ENCODE data around the gene GLT1D1.

GLT1D1 gene

GRCh38 chr12:128818065-128819022, 34.9 kb upstream of the GLT1D1 start:
- DNase-seq (ENCODE audit: extremely low read depth, insufficient read length), result no peak
- TF ChIP-seq CTCF (IDR thresholded peaks at IDR 0.05; ENCODE audit: insufficient read depth, low read length, poor library complexity, severe bottlenecking), result no peak
- Histone ChIP-seq H3K27me3 (replicated peaks; ENCODE audit: control insufficient read depth, insufficient read depth, low read length) (no peaks in the 10 kb centered on the region), H3K36me3 (ENCODE audit: control insufficient read depth, insufficient read depth, low read length) (peaks cover 6% of the 10 kb centered on the region), H3K4me3 (replicated peaks; ENCODE audit: low read depth, low read length) (peak overlapping the region; percentile 31)

DNA sequence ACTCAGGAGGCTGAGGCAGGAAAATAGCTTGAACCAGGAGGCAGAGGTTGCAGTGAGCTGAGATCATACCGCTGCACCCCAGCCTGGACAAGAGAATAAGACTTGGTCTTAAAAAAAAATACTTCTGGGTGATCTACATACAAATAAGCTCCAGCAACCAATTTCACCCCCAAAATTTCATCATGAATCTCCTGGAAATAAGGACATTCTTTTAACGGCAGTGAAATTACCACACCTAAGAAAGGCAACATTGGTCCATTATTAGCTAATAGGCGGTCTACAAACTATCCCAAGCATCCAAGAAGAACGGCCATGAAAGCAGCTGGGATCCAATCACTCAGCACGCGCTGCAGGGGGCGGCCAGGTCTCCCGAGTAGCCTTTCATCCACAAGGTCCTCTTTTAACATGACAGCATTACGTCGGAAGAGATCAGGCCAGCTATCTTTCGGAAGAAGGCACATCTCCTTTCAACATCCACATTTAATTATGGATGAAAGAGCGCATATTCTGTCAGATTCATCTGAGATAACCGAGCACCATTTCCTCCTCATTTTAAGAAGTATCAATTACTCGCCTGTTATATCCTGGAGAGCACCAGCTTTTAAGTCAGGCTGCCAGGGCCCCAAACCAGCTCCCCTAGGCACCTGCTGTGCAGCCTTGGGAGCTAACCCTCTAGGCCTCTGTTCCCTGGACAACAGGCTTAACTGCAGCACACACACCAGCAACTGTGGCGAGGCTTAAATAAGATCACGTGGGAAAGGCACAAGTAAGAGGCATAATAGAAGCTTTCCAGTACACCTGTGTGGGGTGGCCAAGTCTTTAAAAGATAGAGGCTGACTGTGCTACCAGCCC, 33.8 kb upstream of the GLT1D1 start:
- no peak for DNase-seq (ENCODE audit: extremely low read depth, insufficient read length)
- Histone ChIP-seq H3K27me3 (replicated peaks; ENCODE audit: control insufficient read depth, insufficient read depth, low read length) (no peaks in the 10 kb centered on the region), H3K36me3 (ENCODE audit: control insufficient read depth, insufficient read depth, low read length) (peaks cover 5% of the 10 kb centered on the region), H3K4me3 (replicated peaks; ENCODE audit: low read depth, low read length) (peak overlapping the region; percentile 54)
- no peak for TF ChIP-seq CTCF (IDR thresholded peaks at IDR 0.05; ENCODE audit: insufficient read depth, low read length, poor library complexity, severe bottlenecking)

GRCh38 chr12:128820253-128820652, 33.0 kb upstream of the GLT1D1 start:
- no peak for DNase-seq (ENCODE audit: extremely low read depth, insufficient read length)
- Histone ChIP-seq H3K4me3 (replicated peaks; ENCODE audit: low read depth, low read length) (peak overlapping the region; percentile 54), H3K36me3 (ENCODE audit: control insufficient read depth, insufficient read depth, low read length) (peaks cover 1% of the 10 kb centered on the region; the same call in 1 of the 2 replicates), H3K27me3 (replicated peaks; ENCODE audit: control insufficient read depth, insufficient read depth, low read length) (no peaks in the 10 kb centered on the region)
- TF ChIP-seq CTCF (IDR thresholded peaks at IDR 0.05; ENCODE audit: insufficient read depth, low read length, poor library complexity, severe bottlenecking), result no peak

GRCh38 chr12:128820723-128821432, 32.4 kb upstream of the GLT1D1 start:
- Histone ChIP-seq H3K27me3 (replicated peaks; ENCODE audit: control insufficient read depth, insufficient read depth, low read length) (no peaks in the 10 kb centered on the region), H3K4me3 (replicated peaks; ENCODE audit: low read depth, low read length) (peak overlapping the region; percentile 94), H3K36me3 (ENCODE audit: control insufficient read depth, insufficient read depth, low read length) (peaks cover 1% of the 10 kb centered on the region; the same call in 1 of the 2 replicates)
- no peak for TF ChIP-seq CTCF (IDR thresholded peaks at IDR 0.05; ENCODE audit: insufficient read depth, low read length, poor library complexity, severe bottlenecking)
- DNase-seq (ENCODE audit: extremely low read depth, insufficient read length), result no peak

GRCh38 chr12:128823216-128823915, 29.9 kb upstream of the GLT1D1 start:
- H3K4me3 ChIP-seq (replicated peaks; ENCODE audit: low read depth, low read length), result peak overlapping the region; percentile 94
- no peak for TF ChIP-seq CTCF (IDR thresholded peaks at IDR 0.05; ENCODE audit: insufficient read depth, low read length, poor library complexity, severe bottlenecking)
- peak; percentile 69 for DNase-seq (ENCODE audit: extremely low read depth, insufficient read length)
- peaks cover 1% of the 10 kb centered on the region; the same call in 1 of the 2 replicates for H3K36me3 ChIP-seq (ENCODE audit: control insufficient read depth, insufficient read depth, low read length)
- H3K27me3 ChIP-seq (replicated peaks; ENCODE audit: control insufficient read depth, insufficient read depth, low read length), result no peaks in the 10 kb centered on the region
